Measurements from ENCODE around the gene RAB13.
A peak's percentile ranks its signal among the peaks of the same experiment; 100 is the strongest.
"Not testable (repeated sequence)": the region's sequence is repeated elsewhere in the genome, so short reads cannot be mapped to it uniquely, and the experiment has no call there.

Gene RAB13

GRCh38 chr1:153985941-153986761, at the start of gene RAB13:
RAB13 (minus strand) TSS chr1:153986339; CDS start chr1:153986236, 103 bp downstream.
- Mint-ChIP-seq H3K27ac (peak within 1 kb of the TSS; percentile 61), H3K36me3 (ENCODE audit: low read depth) (peaks cover 30% of the 10 kb centered on the region), H3K9me3 (no peaks in the 10 kb centered on the region), H3K27me3 (no peaks in the 10 kb centered on the region), H3K4me3 (peak within 1 kb of the TSS; percentile 86), H3K4me1 (ENCODE audit: low read depth) (peaks cover 68% of the 10 kb centered on the region)
- intact Hi-C loops (cut with micrococcal nuclease), result loop anchor here (1.0 to 5.0 kb wide), 4 partner anchors 41 to 189 kb away; partner anchors contain the start of gene GATAD2B

- H3K4me3 Mint-ChIP-seq; H3K36me3 Mint-ChIP-seq (ENCODE audit: low read depth); H3K4me1 Mint-ChIP-seq (ENCODE audit: low read depth); H3K27ac Mint-ChIP-seq; H3K9me3 Mint-ChIP-seq; intact Hi-C loops (cut with micrococcal nuclease): not testable (repeated sequence)
- H3K27me3 Mint-ChIP-seq, result peaks cover 17% of the 10 kb centered on the region
Observed at GRCh38 chr1:154033697-154034096, 47.6 kb upstream of the RAB13 start.

- Mint-ChIP-seq H3K4me1 (ENCODE audit: low read depth) (no peaks in the 10 kb centered on the region), H3K4me3 (no peak overlapping the region), H3K27ac (no peak overlapping the region), H3K27me3 (no peaks in the 10 kb centered on the region), H3K36me3 (ENCODE audit: low read depth) (no peaks in the 10 kb centered on the region), H3K9me3 (no peaks in the 10 kb centered on the region)
- intact Hi-C loops (cut with micrococcal nuclease), result loop anchor here (10.0 kb wide), 1 partner anchor 285 kb away; no protein-coding TSS in a partner anchor
Observed at GRCh38 chr1:154019940-154020339, 33.8 kb upstream of the RAB13 start.

DNA sequence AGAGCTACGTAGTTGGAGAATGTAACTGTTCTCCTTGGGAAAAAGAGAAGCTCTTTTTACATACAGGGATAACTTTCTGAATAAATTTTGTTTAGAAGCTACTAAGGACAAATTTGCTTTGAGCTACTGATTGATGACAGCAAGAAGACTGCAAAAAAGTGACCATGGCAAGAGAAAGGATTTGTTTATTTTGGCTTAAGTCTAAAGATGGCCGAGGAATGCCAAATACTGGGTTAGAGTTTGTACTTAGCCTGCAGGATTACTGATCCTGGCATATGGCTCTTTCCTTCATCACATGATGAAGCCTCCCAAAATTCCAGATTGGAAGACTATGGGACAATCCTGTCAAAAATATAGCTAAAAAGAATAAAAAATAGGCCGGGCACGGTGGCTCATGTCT, 33.1 kb upstream of the RAB13 start:
- H3K36me3 Mint-ChIP-seq (ENCODE audit: low read depth), result no peaks in the 10 kb centered on the region
- no peaks in the 10 kb centered on the region for H3K9me3 Mint-ChIP-seq
- peaks cover 3% of the 10 kb centered on the region for H3K4me1 Mint-ChIP-seq (ENCODE audit: low read depth)

DNA sequence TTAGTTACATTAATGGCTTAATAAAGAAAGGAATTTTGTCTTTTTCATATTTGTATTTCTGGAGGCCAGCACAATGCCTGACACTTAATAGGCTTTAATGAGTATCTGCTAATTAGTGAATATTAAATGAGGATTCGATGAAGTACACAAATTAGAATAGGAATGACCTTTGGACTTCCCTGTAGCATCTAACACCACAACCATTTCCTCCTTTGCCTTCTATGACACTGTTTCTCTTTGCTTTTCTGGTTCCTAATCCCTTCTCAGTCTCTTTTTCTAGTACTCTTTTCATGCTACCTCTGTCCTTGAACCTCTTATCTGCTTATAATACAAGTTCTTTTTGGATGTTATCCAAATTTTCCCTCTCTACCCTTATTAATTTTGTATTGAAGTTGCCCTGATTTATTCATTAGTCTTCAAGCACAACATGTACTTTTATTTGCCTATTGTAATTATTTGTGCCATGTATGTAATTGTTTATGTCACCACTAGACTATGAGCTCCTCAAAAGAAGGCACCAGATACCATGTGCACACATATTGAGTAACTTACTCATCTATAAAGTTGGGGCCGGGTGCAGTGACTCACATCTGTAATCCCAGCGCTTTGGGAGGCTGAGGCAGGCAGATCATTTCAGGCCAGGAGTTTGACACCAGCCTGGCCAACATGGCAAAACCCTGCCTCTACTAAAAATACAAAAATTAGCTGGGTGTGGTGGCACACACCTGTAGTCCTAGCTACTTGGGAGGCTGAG, 28.2 kb upstream of the RAB13 start:
- intact Hi-C loops (cut with micrococcal nuclease), result no loop called here
- H3K27ac Mint-ChIP-seq, result no peak overlapping the region
- no peaks in the 10 kb centered on the region for H3K9me3 Mint-ChIP-seq

More for the DNA sequence above, 33.1 kb upstream of the RAB13 start:
- no peak overlapping the region for H3K4me3 Mint-ChIP-seq
- intact Hi-C loops (cut with micrococcal nuclease), result no loop called here
- H3K27ac Mint-ChIP-seq, result no peak overlapping the region
- no peaks in the 10 kb centered on the region for H3K27me3 Mint-ChIP-seq

GRCh38 chr1:154012543-154012942, 26.4 kb upstream of the RAB13 start:
- H3K4me3 Mint-ChIP-seq; H3K36me3 Mint-ChIP-seq (ENCODE audit: low read depth); H3K27me3 Mint-ChIP-seq; intact Hi-C loops (cut with micrococcal nuclease); H3K27ac Mint-ChIP-seq; H3K9me3 Mint-ChIP-seq; H3K4me1 Mint-ChIP-seq (ENCODE audit: low read depth): not testable (repeated sequence)

More for the DNA sequence above, 28.2 kb upstream of the RAB13 start:
- no peaks in the 10 kb centered on the region for H3K36me3 Mint-ChIP-seq (ENCODE audit: low read depth)
- H3K27me3 Mint-ChIP-seq, result no peaks in the 10 kb centered on the region
- peaks cover 5% of the 10 kb centered on the region for H3K4me1 Mint-ChIP-seq (ENCODE audit: low read depth)
- H3K4me3 Mint-ChIP-seq, result no peak overlapping the region

DNA sequence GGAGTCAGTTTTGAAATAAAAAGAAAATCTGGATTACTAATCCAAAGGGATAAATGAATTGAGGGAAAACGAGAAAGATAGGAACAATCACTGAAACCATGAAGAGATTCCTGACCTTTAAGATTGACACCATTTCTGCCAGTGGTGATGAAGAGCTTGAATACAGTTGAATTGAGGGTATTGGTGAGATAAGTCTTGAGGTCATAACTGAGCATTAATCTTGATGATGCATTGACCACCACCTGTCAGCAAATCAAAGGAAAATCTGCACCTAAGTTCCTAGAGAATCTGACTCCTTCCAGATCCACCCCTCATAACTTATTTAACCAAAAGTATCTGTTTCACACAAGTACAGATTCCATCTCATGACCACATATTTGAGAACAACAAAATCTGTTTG, 26.0 kb upstream of the RAB13 start:
- no peak overlapping the region for H3K27ac Mint-ChIP-seq
- H3K36me3 Mint-ChIP-seq (ENCODE audit: low read depth), result no peaks in the 10 kb centered on the region
- peaks cover 5% of the 10 kb centered on the region for H3K4me1 Mint-ChIP-seq (ENCODE audit: low read depth)
- no peaks in the 10 kb centered on the region for H3K9me3 Mint-ChIP-seq
- H3K27me3 Mint-ChIP-seq, result no peaks in the 10 kb centered on the region
- no peak overlapping the region for H3K4me3 Mint-ChIP-seq
- intact Hi-C loops (cut with micrococcal nuclease), result no loop called here

DNA sequence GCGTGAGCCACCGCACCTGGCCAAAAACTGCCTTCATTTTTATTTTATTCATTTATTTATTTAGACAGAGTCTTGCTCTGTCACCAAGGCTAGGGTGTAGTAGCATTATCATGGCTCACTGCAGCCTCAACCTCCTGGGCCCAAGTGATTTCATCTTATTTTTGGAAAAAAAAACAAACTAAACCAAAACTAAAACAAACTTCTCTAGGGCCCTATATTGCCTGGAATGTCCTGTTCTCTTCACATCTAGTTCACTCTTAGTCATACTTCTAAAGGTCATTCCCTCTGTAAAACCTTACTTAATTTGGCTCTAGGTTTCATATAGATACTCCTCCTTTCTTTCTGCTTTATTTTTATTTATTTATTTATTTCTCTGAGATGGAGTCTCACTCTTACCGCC, 20.0 kb upstream of the RAB13 start:
- H3K4me1 Mint-ChIP-seq (ENCODE audit: low read depth), result no peaks in the 10 kb centered on the region
- H3K27ac Mint-ChIP-seq, result no peak overlapping the region
- H3K27me3 Mint-ChIP-seq, result no peaks in the 10 kb centered on the region
- no peak overlapping the region for H3K4me3 Mint-ChIP-seq
- H3K36me3 Mint-ChIP-seq (ENCODE audit: low read depth), result no peaks in the 10 kb centered on the region
- intact Hi-C loops (cut with micrococcal nuclease), result no loop called here
- H3K9me3 Mint-ChIP-seq, result no peaks in the 10 kb centered on the region

DNA sequence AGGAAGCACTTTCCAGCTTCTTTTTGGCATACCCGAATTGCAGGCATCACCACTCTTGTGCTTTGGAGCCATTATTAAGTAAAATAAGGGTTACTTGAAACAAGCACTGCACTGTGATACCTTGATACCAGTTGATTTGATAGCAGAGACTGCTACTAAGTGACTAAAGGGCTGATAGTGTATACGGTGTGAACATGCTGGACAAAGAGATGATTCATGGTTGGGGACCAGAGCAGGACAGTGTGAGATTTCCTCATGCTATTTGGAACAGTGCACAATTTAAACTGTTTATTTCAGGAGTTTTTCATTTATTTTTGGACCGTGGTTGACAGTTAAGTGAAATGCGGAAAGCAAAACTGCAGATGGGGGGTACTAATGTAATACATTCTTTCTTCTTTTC, 14.3 kb upstream of the RAB13 start:
- H3K4me3 Mint-ChIP-seq, result no peak overlapping the region
- intact Hi-C loops (cut with micrococcal nuclease), result no loop called here
- H3K27ac Mint-ChIP-seq, result no peak overlapping the region

DNA sequence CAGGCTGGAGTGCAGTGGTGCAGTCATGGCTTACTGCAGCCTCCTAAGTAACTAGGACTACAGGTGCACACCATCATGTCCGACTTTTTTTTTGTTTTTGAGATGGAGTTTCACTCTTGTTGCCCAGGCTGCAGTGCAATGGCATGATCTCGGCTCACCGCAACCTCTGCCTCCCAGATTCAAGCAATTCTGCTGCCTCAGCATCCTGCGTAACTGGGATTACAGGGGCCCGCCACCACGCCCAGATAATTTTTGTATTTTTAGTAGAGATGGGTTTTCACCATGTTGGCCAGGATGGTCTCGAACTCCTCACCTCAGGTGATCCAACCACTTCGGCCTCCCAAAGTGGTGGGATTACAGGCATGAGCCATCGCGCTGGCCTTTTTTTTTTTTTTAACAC, 10.7 kb upstream of the RAB13 start:
- H3K27ac Mint-ChIP-seq; H3K4me3 Mint-ChIP-seq; H3K27me3 Mint-ChIP-seq; intact Hi-C loops (cut with micrococcal nuclease); H3K9me3 Mint-ChIP-seq: not testable (repeated sequence)
- H3K36me3 Mint-ChIP-seq (ENCODE audit: low read depth), result peaks cover 41% of the 10 kb centered on the region
- peaks cover 18% of the 10 kb centered on the region for H3K4me1 Mint-ChIP-seq (ENCODE audit: low read depth)

More for the DNA sequence above, 14.3 kb upstream of the RAB13 start:
- peaks cover 7% of the 10 kb centered on the region for H3K36me3 Mint-ChIP-seq (ENCODE audit: low read depth)
- no peaks in the 10 kb centered on the region for H3K9me3 Mint-ChIP-seq
- H3K4me1 Mint-ChIP-seq (ENCODE audit: low read depth), result no peaks in the 10 kb centered on the region
- H3K27me3 Mint-ChIP-seq, result no peaks in the 10 kb centered on the region

- Mint-ChIP-seq H3K4me3 (no peak overlapping the region), H3K9me3 (no peaks in the 10 kb centered on the region), H3K27me3 (no peaks in the 10 kb centered on the region), H3K27ac (no peak overlapping the region), H3K36me3 (ENCODE audit: low read depth) (peaks cover 53% of the 10 kb centered on the region), H3K4me1 (ENCODE audit: low read depth) (peaks cover 27% of the 10 kb centered on the region)
- intact Hi-C loops (cut with micrococcal nuclease), result no loop called here
Observed at GRCh38 chr1:153995640-153996039, 9.5 kb upstream of the RAB13 start.

DNA sequence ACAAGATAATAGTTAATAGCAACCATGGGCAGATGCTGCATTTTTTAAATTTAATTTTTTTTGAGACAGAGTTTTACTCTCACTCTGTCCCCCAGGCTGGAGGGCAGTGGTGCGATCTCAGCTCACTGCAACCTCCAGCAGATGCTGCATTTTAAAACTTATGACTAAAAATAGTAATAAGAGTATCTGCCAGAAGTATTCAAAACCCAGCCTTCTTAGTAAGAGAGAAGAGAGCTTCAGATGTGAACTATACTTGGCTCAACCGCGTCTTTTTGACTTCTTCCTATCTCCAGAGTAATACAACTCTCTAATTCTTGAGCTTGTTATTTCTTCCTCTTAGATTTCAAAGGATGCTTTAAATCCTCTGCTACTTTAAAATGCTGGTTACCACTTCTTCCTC, 9.1 kb upstream of the RAB13 start:
- no peaks in the 10 kb centered on the region for H3K9me3 Mint-ChIP-seq
- no peaks in the 10 kb centered on the region for H3K27me3 Mint-ChIP-seq
- H3K27ac Mint-ChIP-seq, result no peak overlapping the region
- H3K4me1 Mint-ChIP-seq (ENCODE audit: low read depth), result peaks cover 30% of the 10 kb centered on the region
- intact Hi-C loops (cut with micrococcal nuclease), result no loop called here
- H3K36me3 Mint-ChIP-seq (ENCODE audit: low read depth), result peaks cover 56% of the 10 kb centered on the region
- no peak overlapping the region for H3K4me3 Mint-ChIP-seq

- Mint-ChIP-seq H3K27me3 (no peaks in the 10 kb centered on the region), H3K36me3 (ENCODE audit: low read depth) (peaks cover 56% of the 10 kb centered on the region), H3K4me1 (ENCODE audit: low read depth) (peaks cover 42% of the 10 kb centered on the region), H3K27ac (peak overlapping the region; percentile 98), H3K4me3 (peak overlapping the region; percentile 91), H3K9me3 (no peaks in the 10 kb centered on the region)
- intact Hi-C loops (cut with micrococcal nuclease), result loop anchor here (2.0 to 5.0 kb wide), 2 partner anchors 190 to 321 kb away; partner anchors contain the start of gene ILF2
Observed at GRCh38 chr1:153991806-153992205, 5.7 kb upstream of the RAB13 start.

- peaks cover 56% of the 10 kb centered on the region for H3K36me3 Mint-ChIP-seq (ENCODE audit: low read depth)
- peak overlapping the region; percentile 91 for H3K4me3 Mint-ChIP-seq
- H3K27ac Mint-ChIP-seq, result peak overlapping the region; percentile 98
- peaks cover 48% of the 10 kb centered on the region for H3K4me1 Mint-ChIP-seq (ENCODE audit: low read depth)
- intact Hi-C loops (cut with micrococcal nuclease), result loop anchor here (2.0 to 5.0 kb wide), 2 partner anchors 191 to 320 kb away; partner anchors contain the start of gene ILF2
- H3K27me3 Mint-ChIP-seq, result no peaks in the 10 kb centered on the region
- no peaks in the 10 kb centered on the region for H3K9me3 Mint-ChIP-seq
Observed at GRCh38 chr1:153991151-153991630, 5.1 kb upstream of the RAB13 start.

All from dendritic cell treated with granulocyte-macrophage colony-stimulating factor and Interleukin-4, amounts not matched to agents 40 ng/mL and 50 ng/mL, for 4 days (primary cell).